HCT116 (cell line): Measurements from ENCODE around the gene RTN4. TPM values are rescaled to one million over a fixed set of nuclear protein-coding genes. Genes with fewer than 3 reads are reported as not detected.

Experiments used
- ATAC-seq: fragments of 200-7000 bp; cut with Tn5 transposase; 2 replicates; pipeline ENCODE4 v1.9.1; 2020; ENCODE audit warnings: mild to moderate bottlenecking, moderate library complexity
- BruUV-seq: library from RNA; stranded (reverse); fragments of 400-500 nt; replicated peaks from 2 replicates; lab custom pipeline; 2021; lab: Mats Ljungman, UMichigan
- CTCF ChIA-PET: fragments of 300-600 bp; sonication (Branson Sonifier 250); formaldehyde crosslinking; loops from one replicate; lab custom pipeline; 2021; ENCODE audit warnings: antibody characterized with exemption; lab: Charles Lee
- POLR2A ChIA-PET: fragments of 300-600, 350-600 bp; sonication (Branson Sonifier 250); formaldehyde crosslinking; loops from one replicate; lab custom pipeline; 2021; ENCODE audit warnings: antibody characterized with exemption; lab: Charles Lee
- RAD21 ChIA-PET, 2 experiments: fragments of 300-600 bp; sonication (Branson Sonifier 250); formaldehyde crosslinking; loops; one replicate each; lab custom pipeline; 2023; ENCODE audit warnings: low total read pairs in 2 of 2; ENCODE audit not compliant: uncharacterized antibody in 2 of 2, unreplicated experiment in 2 of 2, low non-redundant PET in 1 of 2; lab: Charles Lee
- DNase-seq: peaks from one replicate; pipeline ENCODE4 v3.0.0-alpha.2; 2010; ENCODE audit warnings: low read depth, low spot score
- H2AFZ ChIP-seq: fragments of 200-600 bp; shearing (Covaris generic), sonication (generic); 2 replicates; pipeline ENCODE4 v1.6.1; 2017; ENCODE audit warnings: low read depth, mixed run types, mixed read lengths, antibody characterized with exemption, low read length; ENCODE audit not compliant: poor library complexity, severe bottlenecking
- H3K27ac ChIP-seq: 2 replicates; pipeline ENCODE4 v1.5.1; 2012; ENCODE audit warnings: low read depth, low read length
- H3K27me3 ChIP-seq: fragments of 200-600 bp; sonication (generic); 2 replicates; pipeline ENCODE4 v1.6.1; 2016; ENCODE audit warnings: mixed run types, low read length, mixed read lengths; ENCODE audit not compliant: insufficient read depth
- H3K36me3 ChIP-seq, 2 experiments: fragments of 200-500 bp in 1 of 2; fragments of 200-600 bp in 1 of 2; sonication (Bioruptor generic) in 1 of 2; sonication (generic) in 1 of 2; 2 replicates each; pipeline versions ENCODE4 v1.5.1 to v1.6.1; 2014 to 2016; ENCODE audit warnings: low read length in 2 of 2, inconsistent platforms in 1 of 2, mixed read lengths in 1 of 2, mixed run types in 1 of 2; ENCODE audit not compliant: insufficient read depth in 2 of 2, control insufficient read depth in 1 of 2
- H3K4me1 ChIP-seq, 2 experiments: fragments of 200-600 bp in 1 of 2; sonication (generic) in 1 of 2; 2 replicates each; pipeline versions ENCODE4 v1.5.1 to v1.6.1; 2012 to 2017; ENCODE audit warnings: low read length in 2 of 2, inconsistent platforms in 1 of 2, mild to moderate bottlenecking in 1 of 2, mixed read lengths in 1 of 2, mixed run types in 1 of 2, moderate library complexity in 1 of 2; ENCODE audit not compliant: insufficient read depth in 2 of 2, control insufficient read depth in 1 of 2
- H3K4me2 ChIP-seq: fragments of 200-600 bp; sonication (generic); 2 replicates; pipeline ENCODE4 v1.6.1; 2017; ENCODE audit warnings: mixed run types, low read length, mixed read lengths
- H3K4me3 ChIP-seq, 2 experiments: fragments of 200-600 bp in 1 of 2; sonication (generic) in 1 of 2; replicated peaks in 1 of 2; 2 replicates each; pipeline ENCODE4 v1.5.1; 2011 to 2016; ENCODE audit warnings: low read length in 2 of 2, control low read depth in 1 of 2, low read depth in 1 of 2, mild to moderate bottlenecking in 1 of 2, mixed read lengths in 1 of 2, mixed run types in 1 of 2
- H3K79me2 ChIP-seq: fragments of 200-600 bp; sonication (generic); 2 replicates; pipeline ENCODE4 v1.6.1; 2017; ENCODE audit warnings: mild to moderate bottlenecking, mixed run types, low read length, moderate library complexity, mixed read lengths; ENCODE audit not compliant: insufficient read depth
- H3K9ac ChIP-seq: fragments of 200-600 bp; sonication (generic); 2 replicates; pipeline ENCODE4 v1.6.1; 2016; ENCODE audit warnings: low read length, mixed read lengths
- H3K9me2 ChIP-seq: fragments of 200-600 bp; sonication (generic), shearing (Covaris generic); 2 replicates; pipeline ENCODE4 v1.6.1; 2017; ENCODE audit warnings: mixed run types, mild to moderate bottlenecking, moderate library complexity; ENCODE audit not compliant: insufficient read depth
- H3K9me3 ChIP-seq, 2 experiments: fragments of 200-500 bp in 1 of 2; fragments of 200-600 bp in 1 of 2; sonication (Bioruptor generic) in 1 of 2; sonication (generic) in 1 of 2; 2 replicates each; pipeline ENCODE4 v1.6.1; 2014 to 2017; ENCODE audit warnings: low read length in 2 of 2, mixed read lengths in 2 of 2, inconsistent platforms in 1 of 2, low read depth in 1 of 2, mild to moderate bottlenecking in 1 of 2, mixed run types in 1 of 2, moderate library complexity in 1 of 2; ENCODE audit not compliant: control insufficient read depth in 1 of 2, insufficient read depth in 1 of 2
- H4K20me1 ChIP-seq: fragments of 200-600 bp; sonication (generic), shearing (Covaris generic); 2 replicates; pipeline ENCODE4 v1.6.1; 2017; ENCODE audit warnings: mixed run types, mild to moderate bottlenecking, moderate library complexity; ENCODE audit not compliant: insufficient read depth
- CEBPB ChIP-seq: IDR thresholded peaks from 2 replicates; pipeline ENCODE4 v1.6.1; 2012; ENCODE audit warnings: low read depth
- CTCF ChIP-seq, 3 experiments: fragments of 200-600 bp in 1 of 3; sonication (generic) in 1 of 3; IDR thresholded peaks in 2 of 3; conservative IDR thresholded peaks in 1 of 3; 2 replicates each; pipeline ENCODE4 v1.5.1; 2012 to 2017; ENCODE audit warnings: low read depth in 2 of 3, low read length in 2 of 3, antibody characterized with exemption in 1 of 3, borderline replicate concordance in 1 of 3, control low read depth in 1 of 3, mild to moderate bottlenecking in 1 of 3, mixed read lengths in 1 of 3, mixed run types in 1 of 3, moderate library complexity in 1 of 3; ENCODE audit not compliant: insufficient read depth in 1 of 3
- EZH2 ChIP-seq: fragments of 200-600 bp; sonication (generic); IDR thresholded peaks from 2 replicates; pipeline ENCODE4 v1.6.1; 2017; ENCODE audit warnings: antibody characterized with exemption, mixed run types
- EZH2phosphoT487 ChIP-seq: fragments of 200-600 bp; IDR thresholded peaks from 2 replicates; pipeline ENCODE4 v1.6.1; 2018; ENCODE audit warnings: antibody characterized with exemption, borderline replicate concordance
- JUND ChIP-seq: IDR thresholded peaks from 2 replicates; pipeline ENCODE4 v1.6.1; 2012
- RAD21 ChIP-seq: IDR thresholded peaks from 2 replicates; pipeline ENCODE4 v1.6.1; 2012; ENCODE audit warnings: low read depth, mild to moderate bottlenecking
- REST ChIP-seq: IDR thresholded peaks from 2 replicates; pipeline ENCODE4 v1.6.1; 2012; ENCODE audit warnings: low read depth
- SP1 ChIP-seq: IDR thresholded peaks from 2 replicates; pipeline ENCODE4 v1.6.1; 2012; ENCODE audit warnings: low read depth
- ZBTB33 ChIP-seq: IDR thresholded peaks from 2 replicates; pipeline ENCODE4 v1.6.1; 2011; ENCODE audit warnings: mild to moderate bottlenecking, low read length, moderate library complexity; ENCODE audit not compliant: insufficient replicate concordance; ENCODE audit errors: extremely low read depth
- ZNF274 ChIP-seq: fragments of 200-500 bp; sonication (Bioruptor generic); IDR thresholded peaks from 2 replicates; pipeline ENCODE4 v1.6.1; 2014; ENCODE audit warnings: mild to moderate bottlenecking, low read depth, low read length, inconsistent platforms
- intact Hi-C: fragments of 100-400 bp; cut with micrococcal nuclease; formaldehyde crosslinking; loops from 2 replicates; pipeline ENCODE4 v1.10.0; 2022
- total RNA-seq: library from RNA; stranded (reverse); gene quantifications from one replicate; pipeline ENCODE4 v1.2.1, GENCODE V29; 2021; ENCODE audit not compliant: unreplicated experiment

RTN4 gene
- total RNA-seq, 1 experiment from 2014 or later = 221 TPM

- CTCF ChIA-PET = interaction anchor here (0.7 kb wide), 1 partner anchor 611 kb away, joined by 3 read pairs; no protein-coding TSS in a partner anchor
Measured at GRCh38 chr2:55063226-55063625, 13.0 kb upstream of the RTN4 start.

GRCh38 chr2:55062754-55063153, 12.5 kb upstream of the RTN4 start:
- Histone ChIP-seq H3K36me3 (no peaks in the 10 kb centered on the region), H4K20me1 (no peaks in the 10 kb centered on the region), H3K9me2 (peaks cover 3% of the 10 kb centered on the region; the same call in 1 of the 2 replicates), H3K9me3 (no peaks in the 10 kb centered on the region), H3K27ac (no peak overlapping the region), H3K9ac (no peak overlapping the region), H3K4me1 (no peaks in the 10 kb centered on the region), H3K4me2 (no peak overlapping the region), H3K27me3 (no peaks in the 10 kb centered on the region), H3K4me3 (no peak overlapping the region), H2AFZ (no peak overlapping the region), H3K79me2 (no peaks in the 10 kb centered on the region)
- intact Hi-C loops = no loop called here
- ChIA-PET RAD21 (interaction anchor here in 1 of 2 experiments (0.7 kb wide), 1 partner anchor 91 kb away, joined by 9 read pairs; no protein-coding TSS in a partner anchor), CTCF (interaction anchor here (0.7 kb wide), 1 partner anchor 612 kb away, joined by 3 read pairs; no protein-coding TSS in a partner anchor), POLR2A (interaction anchor here (1.0 kb wide), 1 partner anchor 12 kb away, joined by 3 read pairs; the partner anchor contains the start of gene RTN4)
- DNase-seq = no peak
- no peak for ATAC-seq
- no TSS peak for BruUV-seq
- TF ChIP-seq ZBTB33 = no peak
- no peak for TF ChIP-seq CTCF (IDR thresholded peaks at IDR 0.05 in 2 of 3, conservative IDR thresholded peaks at IDR 0.05 in 1 of 3; ENCODE audit: borderline replicate concordance in 1 of 3, insufficient read depth in 1 of 3, low read depth in 2 of 3, low read length in 2 of 3)
- no peak for TF ChIP-seq SP1
- no peak for TF ChIP-seq REST
- TF ChIP-seq EZH2phosphoT487 = no peak
- TF ChIP-seq CEBPB = no peak
- TF ChIP-seq JUND = no peak
- no peak for TF ChIP-seq RAD21
- no peak for TF ChIP-seq ZNF274
- no peak for TF ChIP-seq EZH2

More at GRCh38 chr2:55063226-55063625, 13.0 kb upstream of the RTN4 start:
- Histone ChIP-seq H3K27ac (no peak overlapping the region), H3K9me3 (no peaks in the 10 kb centered on the region), H3K9ac (no peak overlapping the region), H4K20me1 (no peaks in the 10 kb centered on the region), H3K36me3 (no peaks in the 10 kb centered on the region), H3K4me2 (no peak overlapping the region), H2AFZ (no peak overlapping the region), H3K9me2 (peaks cover 3% of the 10 kb centered on the region; the same call in 1 of the 2 replicates), H3K27me3 (no peaks in the 10 kb centered on the region), H3K4me1 (no peaks in the 10 kb centered on the region), H3K79me2 (no peaks in the 10 kb centered on the region), H3K4me3 (no peak overlapping the region)
- POLR2A ChIA-PET = interaction anchor here (1.0 kb wide), 1 partner anchor 13 kb away, joined by 3 read pairs; the partner anchor contains the start of gene RTN4
- BruUV-seq = no TSS peak
- intact Hi-C loops = no loop called here
- RAD21 ChIA-PET = interaction anchor here in 1 of 2 experiments (0.7 kb wide), 1 partner anchor 91 kb away, joined by 9 read pairs; no protein-coding TSS in a partner anchor
- ATAC-seq (no peak), DNase-seq (no peak)
- TF ChIP-seq ZNF274 = no peak
- TF ChIP-seq JUND = no peak
